ENCODE measurements around the gene PLPP3. TPM values are rescaled to one million over a fixed set of nuclear protein-coding genes. Genes with fewer than 3 reads are reported as not detected.

The PLPP3 gene
- total RNA-seq, 2 donors from 2014 or later: 40.4 to 107 TPM

GRCh38 chr1:56461158-56462127 lies 117.9 kb downstream of the PLPP3 start:
- intact Hi-C loops (cut with DNase I): no loop called here
- Histone ChIP-seq H3K27ac (no peak overlapping the region), H3K9me3 (no peaks in the 10 kb centered on the region), H3K27me3 (replicated peaks; ENCODE audit: insufficient read depth) (no peaks in the 10 kb centered on the region), H3K36me3 (no peaks in the 10 kb centered on the region), H3K4me1 (replicated peaks) (no peaks in the 10 kb centered on the region), H3K4me3 (no peak overlapping the region)
- DNase-seq (ENCODE audit: low spot score): no peak
- TF ChIP-seq POLR2A (IDR thresholded peaks at IDR 0.05) (no peak), CTCF (IDR thresholded peaks at IDR 0.05) (no peak), POLR2AphosphoS5 (IDR thresholded peaks at IDR 0.05) (no peak)
- 65% methylated on average over 12 of the region's 12 CpGs for WGBS

GRCh38 chr1:56459260-56459659 lies 120.1 kb downstream of the PLPP3 start:
- intact Hi-C loops (cut with DNase I): no loop called here
- TF ChIP-seq POLR2A (IDR thresholded peaks at IDR 0.05) (no peak), CTCF (IDR thresholded peaks at IDR 0.05) (no peak), POLR2AphosphoS5 (IDR thresholded peaks at IDR 0.05) (no peak)
- 97% methylated on average over 4 of the region's 4 CpGs for WGBS
- H3K4me1 ChIP-seq (replicated peaks): no peaks in the 10 kb centered on the region
- no peaks in the 10 kb centered on the region for H3K9me3 ChIP-seq
- no peak overlapping the region for H3K27ac ChIP-seq
- DNase-seq (ENCODE audit: low spot score): no peak
- H3K36me3 ChIP-seq: no peaks in the 10 kb centered on the region
- no peaks in the 10 kb centered on the region for H3K27me3 ChIP-seq (replicated peaks; ENCODE audit: insufficient read depth)
- no peak overlapping the region for H3K4me3 ChIP-seq

GRCh38 chr1:56457756-56458375 lies 121.5 kb downstream of the PLPP3 start:
- no peaks in the 10 kb centered on the region for H3K36me3 ChIP-seq
- 92% methylated on average over 10 of the region's 10 CpGs for WGBS
- H3K4me1 ChIP-seq (replicated peaks): no peaks in the 10 kb centered on the region
- no peaks in the 10 kb centered on the region for H3K9me3 ChIP-seq
- intact Hi-C loops (cut with DNase I): no loop called here
- TF ChIP-seq CTCF (IDR thresholded peaks at IDR 0.05) (no peak), POLR2A (IDR thresholded peaks at IDR 0.05) (no peak), POLR2AphosphoS5 (IDR thresholded peaks at IDR 0.05) (no peak)
- no peak overlapping the region for H3K4me3 ChIP-seq
- no peak for DNase-seq (ENCODE audit: low spot score)
- H3K27me3 ChIP-seq (replicated peaks; ENCODE audit: insufficient read depth): no peaks in the 10 kb centered on the region
- no peak overlapping the region for H3K27ac ChIP-seq

GRCh38 chr1:56456435-56457101 lies 122.8 kb downstream of the PLPP3 start:
- H3K27me3 ChIP-seq (replicated peaks; ENCODE audit: insufficient read depth): no peaks in the 10 kb centered on the region
- no peaks in the 10 kb centered on the region for H3K9me3 ChIP-seq
- H3K4me3 ChIP-seq: no peak overlapping the region
- H3K4me1 ChIP-seq (replicated peaks): no peaks in the 10 kb centered on the region
- H3K36me3 ChIP-seq: no peaks in the 10 kb centered on the region
- H3K27ac ChIP-seq: no peak overlapping the region
- 89% methylated on average over 12 of the region's 12 CpGs for WGBS
- no peak for DNase-seq (ENCODE audit: low spot score)
- TF ChIP-seq POLR2AphosphoS5 (IDR thresholded peaks at IDR 0.05): no peak
- TF ChIP-seq POLR2A (IDR thresholded peaks at IDR 0.05): no peak
- no peak for TF ChIP-seq CTCF (IDR thresholded peaks at IDR 0.05)
- intact Hi-C loops (cut with DNase I): no loop called here

All from prostate gland (tissue), 2 donors.